A204.1 (cell line): ENCODE measurements around the gene TTYH1.

ENCODE experiments used
- FAIRE-seq: peaks from 2 replicates; lab custom pipeline; 2012; peaks lifted over from hg19 to GRCh38; lab: Jason Lieb, UNC

TTYH1 gene

GRCh38 chr19:54482889-54483288 lies 67.6 kb downstream of the TTYH1 start:
- no peak for FAIRE-seq

GRCh38 chr19:54484451-54484850 lies 69.2 kb downstream of the TTYH1 start:
- FAIRE-seq: no peak

GRCh38 chr19:54485851-54486250 lies 70.6 kb downstream of the TTYH1 start:
- no peak for FAIRE-seq
